HG03439 (cell line): Measurements from ENCODE around the gene SRGAP2C.
"Not testable (repeated sequence)": the region's sequence is repeated elsewhere in the genome, so short reads cannot be mapped to it uniquely, and the experiment has no call there.

ENCODE experiments used
- ATAC-seq: cut with Tn5 transposase; IDR thresholded peaks from one replicate; pipeline ENCODE4 v1.9.1; 2021; ENCODE audit warnings: mild to moderate bottlenecking, moderate library complexity; ENCODE audit not compliant: unreplicated experiment

The SRGAP2C gene

DNA sequence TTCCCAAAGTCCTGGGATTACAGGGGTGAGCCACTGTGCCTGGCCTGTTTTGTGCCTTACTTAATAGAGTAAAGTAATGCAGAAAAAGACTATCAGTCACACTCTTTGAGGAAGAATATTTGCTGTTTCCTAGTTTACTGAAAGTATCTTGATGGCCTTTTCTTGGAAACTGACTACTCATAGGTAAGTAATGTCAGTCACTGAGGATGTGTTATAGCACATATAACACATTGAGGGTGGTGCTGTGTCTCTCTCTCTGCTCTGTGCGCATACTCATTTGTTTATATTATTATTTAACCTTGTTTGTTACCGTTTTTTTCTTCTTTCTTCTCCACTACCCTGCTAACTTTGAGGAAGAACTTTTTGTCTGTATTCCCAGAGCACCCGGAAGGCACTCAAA is 93.4 kb downstream of the SRGAP2C start:
- ATAC-seq, result not testable (repeated sequence)

GRCh38 chr1:121278777-121279547 is 94.2 kb downstream of the SRGAP2C start:
- ATAC-seq, result not testable (repeated sequence)

GRCh38 chr1:121279548-121279898 is 94.7 kb downstream of the SRGAP2C start:
- not testable (repeated sequence) for ATAC-seq

DNA sequence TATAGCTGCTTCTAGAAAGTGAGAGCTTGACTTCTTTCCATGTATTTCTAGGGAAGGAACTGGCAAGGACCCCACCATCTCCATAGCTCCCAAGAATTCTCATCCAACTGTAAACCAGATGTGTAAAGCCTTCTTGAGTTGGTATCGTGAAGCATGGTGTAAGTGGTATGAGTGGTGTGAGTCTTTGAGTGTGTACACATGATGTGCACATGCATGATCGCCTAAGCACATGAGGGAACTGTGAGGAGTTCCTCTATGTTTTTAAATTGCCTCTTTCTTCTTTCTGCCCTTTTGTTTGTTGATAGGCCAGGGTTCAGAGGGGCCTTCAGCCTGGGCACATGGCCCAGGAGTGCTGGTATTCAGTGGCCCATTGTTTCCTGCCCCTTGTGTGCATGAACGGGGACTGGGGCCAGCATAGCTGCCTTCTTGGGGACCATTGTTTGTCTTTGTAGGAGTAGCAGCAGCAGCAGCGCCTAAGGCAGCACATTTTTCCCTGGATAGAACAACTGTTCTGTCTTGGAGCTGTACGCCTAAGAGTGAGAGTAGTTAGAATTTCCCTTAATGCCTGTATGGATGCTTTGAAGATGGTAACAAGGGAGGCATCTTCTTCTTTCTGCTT is 96.0 kb downstream of the SRGAP2C start:
- ATAC-seq, result not testable (repeated sequence)

- ATAC-seq, result not testable (repeated sequence)
These were observed 96.7 kb downstream of the SRGAP2C start for GRCh38 chr1:121281480-121281879.

DNA sequence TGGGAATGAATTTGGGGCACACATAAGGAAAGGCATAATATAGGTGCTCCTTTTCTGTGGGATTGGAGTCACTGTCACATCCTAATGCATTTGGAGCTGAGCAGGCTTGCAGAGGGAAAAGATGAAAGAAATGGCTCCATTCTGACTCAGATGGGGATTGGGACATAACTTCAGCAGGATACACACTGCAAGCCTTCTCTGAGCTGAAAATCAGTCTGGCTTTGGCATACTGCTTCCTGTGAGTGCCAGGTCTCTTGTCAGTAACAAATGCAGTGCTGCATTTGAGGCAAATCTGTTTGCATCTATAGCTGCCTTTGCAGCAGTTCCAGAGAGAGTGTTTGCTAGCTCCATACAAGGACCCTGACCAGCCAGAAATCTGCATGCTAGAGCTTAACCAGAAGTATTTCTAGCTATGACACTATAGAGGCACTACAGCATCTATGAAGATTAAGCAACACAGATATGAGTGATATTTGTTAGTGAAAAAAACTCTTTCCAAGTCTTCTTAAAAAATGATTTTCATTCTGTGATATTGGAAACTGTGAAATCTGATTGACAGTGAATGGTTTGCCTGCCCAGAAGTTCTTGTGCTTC is 98.9 kb downstream of the SRGAP2C start:
- ATAC-seq, result not testable (repeated sequence)

GRCh38 chr1:121292590-121292989 is 107.8 kb downstream of the SRGAP2C start:
- ATAC-seq, result not testable (repeated sequence)

DNA sequence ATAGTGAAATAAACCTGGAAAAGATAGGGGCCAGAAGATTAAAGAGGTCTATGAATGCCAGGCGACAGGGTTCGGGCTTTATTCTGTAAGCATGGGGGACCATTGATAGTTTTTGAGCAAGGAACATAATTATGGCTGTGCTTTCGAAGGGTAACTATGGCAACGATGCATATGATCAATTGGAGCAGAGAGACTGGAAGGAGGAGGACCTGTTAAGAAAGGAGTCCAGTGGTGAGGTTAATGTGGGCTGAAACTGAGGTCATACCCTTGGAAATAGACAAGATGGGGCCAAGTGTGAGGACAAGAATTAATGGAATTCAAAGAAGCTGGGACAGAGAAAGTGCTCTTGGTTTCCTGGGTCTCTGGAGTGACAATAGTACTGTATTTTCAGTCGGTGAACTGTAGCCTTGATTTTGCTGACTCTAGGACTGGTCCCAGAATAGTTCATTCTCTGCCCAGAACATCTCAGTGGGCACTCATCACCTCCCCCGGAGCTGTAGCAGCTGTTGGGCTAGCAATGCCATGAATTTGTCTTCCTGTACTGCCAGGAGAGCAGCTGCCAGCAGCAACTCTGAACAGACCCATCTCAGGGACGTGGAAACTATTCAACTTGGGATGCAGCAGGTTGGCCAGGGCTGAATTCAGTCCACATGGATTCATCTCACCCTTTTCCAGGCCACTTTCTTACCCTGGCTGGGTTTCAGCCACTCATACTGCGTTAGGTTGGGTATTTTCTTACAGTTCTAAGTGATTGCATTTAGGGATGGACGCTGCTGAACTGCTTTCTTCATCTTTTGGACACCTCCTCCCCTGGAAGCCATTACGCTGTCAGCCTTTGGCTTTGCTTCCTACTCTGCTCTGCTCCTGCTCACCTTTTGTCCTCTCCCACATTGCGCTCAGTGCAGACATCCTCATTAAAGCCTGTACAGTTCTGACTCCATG is 108.8 kb downstream of the SRGAP2C start:
- not testable (repeated sequence) for ATAC-seq

- ATAC-seq, result not testable (repeated sequence)
These were observed 109.4 kb downstream of the SRGAP2C start for GRCh38 chr1:121294205-121294570.

- not testable (repeated sequence) for ATAC-seq
These were observed 111.8 kb downstream of the SRGAP2C start for GRCh38 chr1:121296563-121296962.

GRCh38 chr1:121298529-121298928 is 113.8 kb downstream of the SRGAP2C start:
- not testable (repeated sequence) for ATAC-seq

DNA sequence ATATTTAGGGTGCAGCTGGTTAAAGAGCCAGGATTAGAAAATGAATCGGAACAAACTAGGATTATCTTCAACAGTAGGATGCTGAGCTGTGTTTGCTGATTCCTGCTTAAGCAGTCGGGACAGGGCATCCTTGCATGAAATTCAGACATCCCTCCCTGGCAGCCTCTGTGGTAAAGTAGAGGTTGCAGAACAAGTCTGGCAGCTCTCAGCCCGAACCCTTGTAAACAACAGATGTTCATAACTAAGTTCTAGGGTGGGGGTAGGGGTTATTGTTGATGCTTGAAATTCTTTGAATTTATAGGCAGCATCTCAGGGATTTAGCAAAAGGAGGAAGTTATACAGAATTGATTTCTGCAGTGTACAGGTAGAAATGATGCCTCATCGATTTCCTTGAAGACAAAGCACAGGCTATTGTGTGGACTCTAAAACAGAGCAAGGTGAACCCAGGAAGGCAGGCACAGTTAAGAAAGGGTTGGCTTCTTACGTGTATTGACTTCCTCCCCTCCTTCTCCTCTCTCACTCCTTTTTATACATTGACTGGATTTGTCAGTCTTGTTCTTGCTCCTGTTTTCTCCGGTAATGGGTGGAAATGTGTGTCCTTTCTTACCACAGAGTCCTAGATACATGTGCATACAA is 114.9 kb downstream of the SRGAP2C start:
- ATAC-seq, result not testable (repeated sequence)

DNA sequence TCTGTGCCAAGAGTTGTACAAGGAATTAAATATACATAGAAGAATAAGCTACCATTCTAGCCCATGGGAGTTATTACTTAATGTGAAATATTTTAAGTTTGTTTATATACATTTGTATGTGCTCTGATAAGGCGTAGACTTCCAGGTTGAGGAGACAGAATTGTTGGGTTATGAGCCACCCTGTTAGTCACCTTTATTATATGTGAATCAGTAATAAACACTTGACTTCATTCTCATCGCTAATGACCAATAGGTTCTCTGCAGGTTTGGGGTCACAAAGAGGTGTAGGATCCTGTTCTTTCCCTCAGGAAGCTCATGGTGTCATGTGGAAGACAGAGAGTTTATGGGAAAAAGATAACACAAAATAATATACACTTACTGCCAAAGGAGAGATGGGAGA is 117.1 kb downstream of the SRGAP2C start:
- ATAC-seq, result not testable (repeated sequence)

DNA sequence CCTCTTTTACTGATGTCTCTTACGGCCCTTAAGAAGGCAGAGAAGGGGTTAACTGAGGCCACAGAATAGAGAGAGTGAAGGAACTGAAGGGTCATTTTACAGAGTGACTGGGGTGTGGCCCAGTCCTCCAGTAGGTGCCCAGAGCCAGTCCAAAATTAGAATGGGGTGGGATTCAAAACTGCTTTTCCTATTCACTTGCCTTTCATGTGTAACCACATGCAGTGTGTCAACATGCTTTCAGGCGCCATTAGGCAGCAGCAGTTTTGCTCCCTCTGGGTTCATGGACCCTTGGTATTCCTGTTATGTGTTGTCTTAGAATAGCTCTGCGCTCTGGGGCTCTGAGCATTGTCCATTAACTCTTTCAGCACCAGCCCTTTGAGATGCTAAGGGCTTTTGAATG is 123.0 kb downstream of the SRGAP2C start:
- ATAC-seq, result not testable (repeated sequence)

DNA sequence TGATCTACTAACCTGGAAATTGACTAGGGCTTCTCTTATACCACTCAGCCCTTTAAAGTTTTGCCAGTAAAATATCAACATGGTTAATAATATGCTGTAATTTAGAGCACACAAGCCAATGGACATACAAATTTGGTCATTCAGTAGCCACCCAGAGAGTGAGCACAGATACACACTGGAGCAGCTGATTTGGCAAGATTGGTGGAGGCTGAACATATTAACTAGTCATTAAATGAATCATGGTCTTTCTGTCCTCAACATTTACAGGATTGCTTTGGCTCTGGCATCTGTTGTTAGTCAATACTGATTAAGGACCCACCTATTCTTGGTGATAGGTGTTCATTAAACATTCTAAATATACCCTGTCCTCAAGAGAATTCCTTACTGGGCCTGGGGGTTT is 130.7 kb downstream of the SRGAP2C start:
- ATAC-seq, result not testable (repeated sequence)

- not testable (repeated sequence) for ATAC-seq
These were observed 131.3 kb downstream of the SRGAP2C start for GRCh38 chr1:121316081-121316480.

GRCh38 chr1:121317491-121318468 is 133.0 kb downstream of the SRGAP2C start:
- ATAC-seq, result not testable (repeated sequence)

DNA sequence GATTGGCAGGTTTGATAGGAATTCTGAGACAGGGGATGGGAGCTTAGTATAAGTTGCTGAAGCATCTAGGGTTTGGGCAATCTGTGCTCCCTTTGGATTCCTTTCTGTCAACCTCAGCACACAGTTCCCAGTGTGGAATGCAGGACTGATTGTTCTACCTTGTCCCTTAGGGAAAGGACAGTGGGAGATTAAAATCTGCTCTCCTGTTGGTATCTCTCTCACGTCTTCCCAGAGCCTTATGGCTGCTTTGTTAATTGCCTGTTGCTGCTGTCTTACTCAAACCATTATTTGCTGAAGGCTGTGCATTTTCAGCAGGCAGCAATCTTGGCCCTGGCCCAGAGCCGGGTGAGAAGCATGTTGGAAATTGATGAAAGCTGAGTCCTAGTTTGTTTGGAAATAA is 133.9 kb downstream of the SRGAP2C start:
- ATAC-seq, result not testable (repeated sequence)

DNA sequence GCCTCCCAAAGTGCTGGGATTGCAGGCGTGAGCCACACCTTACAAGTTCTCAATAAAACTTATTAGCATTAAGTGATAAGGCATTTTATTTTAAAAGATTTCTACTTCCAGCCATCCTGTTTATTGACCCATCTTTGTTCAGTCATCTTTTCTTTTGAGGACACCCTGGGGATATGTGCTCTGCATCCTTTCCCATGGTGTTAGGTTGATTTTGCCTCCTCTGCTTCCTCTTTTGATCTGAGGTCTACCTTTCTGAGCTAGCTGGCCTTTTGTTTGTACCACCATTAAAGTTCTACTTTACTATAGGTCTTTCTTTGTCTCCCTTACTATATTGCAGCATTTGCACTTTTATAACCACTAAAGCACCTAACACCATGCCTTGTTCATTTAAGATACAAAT is 136.9 kb downstream of the SRGAP2C start:
- not testable (repeated sequence) for ATAC-seq
